Progenitor cell of endocrine pancreas (in vitro differentiated cells): Measurements from ENCODE around the gene ARHGAP6. TPM values are rescaled to one million over a fixed set of nuclear protein-coding genes. Genes with fewer than 3 reads are reported as not detected.

Experiments used
- DNase-seq: peaks from one replicate; pipeline ENCODE4 v3.0.0; 2021; ENCODE audit warnings: low spot score; ENCODE audit not compliant: unreplicated experiment
- H3K27ac Mint-ChIP-seq: 2 replicates; pipeline ENCODE4 v1.8.0; 2021; ENCODE audit warnings: mild to moderate bottlenecking, moderate library complexity, mixed read lengths
- H3K27me3 Mint-ChIP-seq: 2 replicates; pipeline ENCODE4 v1.8.0; 2021; ENCODE audit warnings: mixed read lengths
- H3K36me3 Mint-ChIP-seq: 2 replicates; pipeline ENCODE4 v1.8.0; 2022; ENCODE audit warnings: mixed read lengths; ENCODE audit not compliant: insufficient read depth
- H3K4me1 Mint-ChIP-seq: 2 replicates; pipeline ENCODE4 v1.8.0; 2021; ENCODE audit warnings: low read depth, mixed read lengths
- H3K4me3 Mint-ChIP-seq: 2 replicates; pipeline ENCODE4 v1.8.0; 2021; ENCODE audit warnings: low read depth, mild to moderate bottlenecking, moderate library complexity, mixed read lengths
- H3K9me3 Mint-ChIP-seq: 2 replicates; pipeline ENCODE4 v1.8.0; 2021; ENCODE audit warnings: low read depth, mixed read lengths
- CTCF ChIP-seq: fragments of 200-600 bp; sonication (generic); IDR thresholded peaks from one replicate; pipeline ENCODE4 v1.5.0; 2021; ENCODE audit warnings: antibody characterized with exemption, mild to moderate bottlenecking; ENCODE audit not compliant: unreplicated experiment
- total RNA-seq: library from RNA; stranded (reverse); gene quantifications from 2 replicates; pipeline ENCODE4 v1.2.1, GENCODE V29; 2021

The ARHGAP6 gene
- total RNA-seq, 1 donor from 2014 or later, result 1.9 TPM

DNA sequence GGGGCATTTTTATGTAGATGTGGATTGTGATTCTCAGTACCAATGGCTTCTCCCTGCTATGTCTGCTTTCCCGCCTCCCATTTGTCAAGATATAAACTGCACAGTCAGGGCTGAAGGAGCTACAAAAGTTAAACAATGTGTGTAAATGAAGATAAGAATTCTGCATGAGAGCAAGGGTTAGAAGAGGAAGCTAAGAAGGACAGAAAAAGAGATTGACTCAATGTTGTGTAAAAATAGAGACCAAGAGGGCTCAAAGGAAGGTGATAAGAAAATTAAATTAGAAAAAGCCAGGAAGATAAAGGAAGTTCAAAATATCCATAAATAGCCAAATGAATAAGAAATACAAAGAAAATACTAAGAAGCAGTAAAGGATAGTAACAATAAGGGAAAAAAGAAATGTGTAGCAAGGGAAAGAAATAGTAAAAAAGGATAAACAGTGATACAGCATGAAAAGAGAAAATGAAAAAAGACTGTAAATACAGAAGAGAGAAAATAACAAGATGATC is 290.1 kb downstream of the ARHGAP6 start:
- TF ChIP-seq CTCF, result no peak
- Mint-ChIP-seq H3K27me3 (no peaks in the 10 kb centered on the region), H3K4me1 (peaks cover 16% of the 10 kb centered on the region), H3K9me3 (peaks cover 32% of the 10 kb centered on the region), H3K36me3 (no peaks in the 10 kb centered on the region), H3K4me3 (no peak overlapping the region), H3K27ac (no peak overlapping the region)
- no peak for DNase-seq

DNA sequence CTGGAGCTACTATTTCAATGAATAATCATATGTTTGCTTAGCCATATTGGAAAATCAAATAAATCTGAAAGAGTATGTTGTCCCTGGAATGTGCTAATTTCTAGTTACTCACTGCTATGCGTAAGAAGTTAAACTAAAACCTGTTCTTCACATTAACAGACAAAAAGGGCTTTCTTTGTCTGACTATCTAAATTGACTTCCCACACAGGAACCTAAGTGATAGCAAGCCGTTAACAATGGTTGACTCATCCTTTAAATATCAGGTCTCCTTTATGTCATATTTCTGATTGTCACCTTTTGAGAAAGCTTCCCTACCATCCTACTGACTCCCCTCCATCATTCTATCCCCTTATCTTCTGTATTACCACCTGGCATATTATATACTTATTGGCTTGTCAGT is 291.1 kb downstream of the ARHGAP6 start:
- H3K9me3 Mint-ChIP-seq, result peaks cover 36% of the 10 kb centered on the region
- no peak for DNase-seq
- peaks cover 16% of the 10 kb centered on the region for H3K4me1 Mint-ChIP-seq
- no peaks in the 10 kb centered on the region for H3K27me3 Mint-ChIP-seq
- H3K36me3 Mint-ChIP-seq, result no peaks in the 10 kb centered on the region
- H3K4me3 Mint-ChIP-seq, result no peak overlapping the region
- TF ChIP-seq CTCF, result no peak
- peak overlapping the region; percentile 12 for H3K27ac Mint-ChIP-seq

DNA sequence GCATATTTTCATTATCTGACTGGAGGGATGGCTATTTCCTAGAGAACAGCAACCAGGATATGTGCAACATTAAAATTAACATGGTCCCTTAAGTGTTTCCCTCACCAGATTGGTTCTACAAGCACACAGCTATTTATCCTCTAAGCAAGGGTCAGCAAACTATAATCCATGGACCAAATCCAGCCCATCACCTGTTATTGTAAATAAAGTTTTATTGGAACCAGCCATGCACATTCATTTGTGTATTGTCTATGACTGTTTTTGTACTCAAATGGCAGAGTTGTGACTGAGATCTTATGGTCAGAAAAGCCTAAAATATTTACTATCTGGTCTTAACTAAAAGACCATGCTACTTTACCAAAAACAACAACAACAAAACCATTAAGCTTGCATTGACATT is 294.6 kb downstream of the ARHGAP6 start:
- H3K4me3 Mint-ChIP-seq, result no peak overlapping the region
- no peak for DNase-seq
- no peaks in the 10 kb centered on the region for H3K27me3 Mint-ChIP-seq
- H3K36me3 Mint-ChIP-seq, result no peaks in the 10 kb centered on the region
- peaks cover 16% of the 10 kb centered on the region for H3K4me1 Mint-ChIP-seq
- no peak for TF ChIP-seq CTCF
- H3K9me3 Mint-ChIP-seq, result peaks cover 41% of the 10 kb centered on the region
- no peak overlapping the region for H3K27ac Mint-ChIP-seq

GRCh38 chrX:11367609-11368430 is 297.9 kb downstream of the ARHGAP6 start:
- no peaks in the 10 kb centered on the region for H3K27me3 Mint-ChIP-seq
- no peak overlapping the region for H3K4me3 Mint-ChIP-seq
- H3K27ac Mint-ChIP-seq, result no peak overlapping the region
- no peaks in the 10 kb centered on the region for H3K36me3 Mint-ChIP-seq
- no peak for DNase-seq
- TF ChIP-seq CTCF, result no peak
- H3K4me1 Mint-ChIP-seq, result no peaks in the 10 kb centered on the region
- peaks cover 45% of the 10 kb centered on the region for H3K9me3 Mint-ChIP-seq

DNA sequence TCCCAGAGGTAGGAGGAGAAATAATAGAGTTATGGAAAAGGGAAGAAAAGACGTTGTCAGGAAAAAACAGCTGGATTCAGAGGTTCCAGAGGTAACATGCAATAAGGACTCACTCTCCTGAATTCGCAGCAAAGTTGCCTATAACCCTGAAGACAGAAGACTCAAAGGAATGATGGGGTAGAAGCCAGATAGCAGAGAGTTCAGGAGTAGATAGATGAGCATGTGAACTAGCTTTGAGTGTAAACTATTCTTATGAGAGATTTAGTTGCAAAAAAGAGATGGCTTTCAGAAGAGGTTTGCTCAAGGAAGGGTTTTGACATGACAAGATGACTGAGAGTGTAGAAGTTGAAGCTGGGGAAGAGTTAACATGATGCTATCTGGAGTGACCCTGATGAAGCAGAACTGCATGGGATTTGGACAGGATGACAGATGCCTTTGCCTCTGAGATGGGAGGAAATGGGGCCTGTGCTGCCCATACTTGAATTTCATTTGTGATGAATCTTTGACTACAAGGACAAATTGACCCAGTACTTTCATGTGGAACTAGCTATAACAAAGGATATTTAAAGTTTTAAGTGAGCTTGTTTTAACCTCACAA is 298.6 kb downstream of the ARHGAP6 start:
- Mint-ChIP-seq H3K9me3 (peaks cover 45% of the 10 kb centered on the region), H3K4me3 (no peak overlapping the region), H3K27me3 (no peaks in the 10 kb centered on the region), H3K27ac (no peak overlapping the region), H3K36me3 (no peaks in the 10 kb centered on the region), H3K4me1 (no peaks in the 10 kb centered on the region)
- no peak for DNase-seq
- no peak for TF ChIP-seq CTCF
